Measurements from ENCODE around the gene GFRA1.

GFRA1 gene

DNA sequence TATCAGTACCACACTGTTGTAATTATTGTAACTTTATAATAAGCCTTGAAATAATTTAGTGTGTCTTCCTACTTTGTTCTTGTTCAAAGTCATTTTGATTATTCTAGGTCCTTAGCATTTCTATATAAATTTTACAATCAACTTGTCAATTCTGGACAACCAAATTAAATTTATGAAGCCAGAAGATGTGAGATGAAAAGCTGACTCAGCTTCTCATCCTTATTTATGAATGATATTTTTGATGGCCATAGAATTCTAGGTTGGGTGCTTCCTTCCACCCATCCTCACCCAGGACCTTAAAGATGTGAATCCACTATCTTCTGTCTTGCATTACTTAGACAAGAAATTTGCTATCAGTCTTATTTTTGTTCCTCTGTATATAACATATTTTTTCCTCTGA, 261.1 kb downstream of the GFRA1 start:
- H3K36me3 ChIP-seq = no peaks in the 10 kb centered on the region
- H4K20me1 ChIP-seq = no peaks in the 10 kb centered on the region
- TF ChIP-seq Cebpa-rat (IDR thresholded peaks at IDR 0.05) = no peak
- H3K4me3 ChIP-seq = no peak overlapping the region
- peaks cover 8% of the 10 kb centered on the region; the same call in 1 of the 2 replicates for H3K9me3 ChIP-seq
- H3K27me3 ChIP-seq = no peaks in the 10 kb centered on the region
- no peak overlapping the region for H3K4me2 ChIP-seq
- peaks cover 28% of the 10 kb centered on the region for H3K4me1 ChIP-seq
- no peak overlapping the region for H3K9ac ChIP-seq
- no peak overlapping the region for H3K27ac ChIP-seq

- Histone ChIP-seq H3K4me3 (no peak overlapping the region), H3K27ac (no peak overlapping the region), H4K20me1 (no peaks in the 10 kb centered on the region), H3K36me3 (no peaks in the 10 kb centered on the region), H3K4me2 (no peak overlapping the region), H3K9ac (no peak overlapping the region), H3K27me3 (no peaks in the 10 kb centered on the region), H3K4me1 (no peaks in the 10 kb centered on the region), H3K9me3 (peaks cover 8% of the 10 kb centered on the region; the same call in 1 of the 2 replicates)
- no peak for TF ChIP-seq Cebpa-rat (IDR thresholded peaks at IDR 0.05)
These were observed 265.6 kb downstream of the GFRA1 start for GRCh38 chr10:116007256-116007891.
